Ovary (tissue), 3 donors: ENCODE results near the gene C1orf141.

Experiments used
- EP300 ChIP-seq: sonication (generic); formaldehyde crosslinking; IDR thresholded peaks from one replicate; pipeline ENCODE4 v1.6.1; 2017; ENCODE audit warnings: antibody characterized with exemption
- POLR2A ChIP-seq: fragments of 450-650 bp; IDR thresholded peaks from one replicate; pipeline ENCODE4 v1.6.1; 2017; ENCODE audit warnings: antibody characterized with exemption, mild to moderate bottlenecking, moderate library complexity
- TF ChIP-seq, protein P1 (sequence below), 3 donors: fragments of 450-650 bp in 2 of 3; fragments of 200-600 bp in 1 of 3; IDR thresholded peaks; one replicate each; pipeline versions ENCODE4 v1.5.1 to v1.8.0; 2016 to 2022; ENCODE audit warnings: antibody characterized with exemption in 3 of 3, mild to moderate bottlenecking in 1 of 3
- donor health status: DM: no; HTN: no; CAD: no.

DNA sequence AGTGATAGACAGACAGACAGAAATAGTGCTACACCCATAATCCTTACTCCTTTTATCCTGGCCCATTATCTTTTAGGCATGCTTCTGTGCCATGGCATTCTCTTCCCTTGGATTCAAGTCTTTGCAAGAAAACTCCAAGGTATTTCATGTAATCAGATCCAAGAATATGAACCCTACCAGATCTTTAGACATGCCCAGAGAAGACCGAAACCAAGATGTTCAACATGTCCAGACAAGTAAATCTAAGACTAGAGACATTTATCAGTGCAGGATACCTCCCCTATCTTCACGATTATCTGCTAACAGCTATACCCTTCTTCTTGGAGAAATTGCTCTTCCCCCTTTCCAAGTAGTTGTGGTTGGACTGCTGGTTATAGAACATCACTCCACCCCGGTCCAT is 11.8 kb upstream of the C1orf141 start:
- TF ChIP-seq, protein P1, sequence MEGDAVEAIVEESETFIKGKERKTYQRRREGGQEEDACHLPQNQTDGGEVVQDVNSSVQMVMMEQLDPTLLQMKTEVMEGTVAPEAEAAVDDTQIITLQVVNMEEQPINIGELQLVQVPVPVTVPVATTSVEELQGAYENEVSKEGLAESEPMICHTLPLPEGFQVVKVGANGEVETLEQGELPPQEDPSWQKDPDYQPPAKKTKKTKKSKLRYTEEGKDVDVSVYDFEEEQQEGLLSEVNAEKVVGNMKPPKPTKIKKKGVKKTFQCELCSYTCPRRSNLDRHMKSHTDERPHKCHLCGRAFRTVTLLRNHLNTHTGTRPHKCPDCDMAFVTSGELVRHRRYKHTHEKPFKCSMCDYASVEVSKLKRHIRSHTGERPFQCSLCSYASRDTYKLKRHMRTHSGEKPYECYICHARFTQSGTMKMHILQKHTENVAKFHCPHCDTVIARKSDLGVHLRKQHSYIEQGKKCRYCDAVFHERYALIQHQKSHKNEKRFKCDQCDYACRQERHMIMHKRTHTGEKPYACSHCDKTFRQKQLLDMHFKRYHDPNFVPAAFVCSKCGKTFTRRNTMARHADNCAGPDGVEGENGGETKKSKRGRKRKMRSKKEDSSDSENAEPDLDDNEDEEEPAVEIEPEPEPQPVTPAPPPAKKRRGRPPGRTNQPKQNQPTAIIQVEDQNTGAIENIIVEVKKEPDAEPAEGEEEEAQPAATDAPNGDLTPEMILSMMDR (IDR thresholded peaks at IDR 0.05), result no peak
- TF ChIP-seq POLR2A (no peak), EP300 (no peak)
